ENCODE measurements around the gene GORASP1.

Gene GORASP1

DNA sequence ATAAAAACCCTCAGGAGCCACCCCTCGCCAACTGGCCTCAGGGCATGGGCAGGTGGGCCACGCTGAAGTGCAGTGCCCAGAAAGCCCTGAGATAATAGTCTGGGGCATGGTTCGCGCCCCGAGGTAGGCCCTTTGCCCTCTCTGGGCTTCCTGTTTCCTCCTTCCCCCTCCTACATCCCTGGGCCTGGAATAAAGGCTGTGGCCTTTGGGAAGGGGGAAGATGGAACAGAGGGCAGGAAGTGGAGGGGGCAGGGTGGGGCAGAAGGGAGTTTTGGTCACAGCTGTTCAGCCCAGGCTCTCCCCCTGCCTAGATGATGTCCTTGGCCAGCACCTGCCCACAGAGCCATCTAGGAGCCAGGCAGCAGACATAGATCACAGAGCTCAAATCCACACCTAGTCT, 34.6 kb upstream of the GORASP1 start:
- H3K4me1 ChIP-seq: peaks cover 25% of the 10 kb centered on the region
- H3K36me3 ChIP-seq: peaks cover 14% of the 10 kb centered on the region
- H3K9me3 ChIP-seq: no peaks in the 10 kb centered on the region
- H3K4me3 ChIP-seq (ENCODE audit: low read depth, low read length): no peak overlapping the region
- no peak for DNase-seq
- TF ChIP-seq CTCF (IDR thresholded peaks at IDR 0.05; ENCODE audit: low read depth, low read length): no peak
- H3K27me3 ChIP-seq: no peaks in the 10 kb centered on the region

- H3K36me3 ChIP-seq: peaks cover 14% of the 10 kb centered on the region
Measured at GRCh38 chr3:39141171-39141995, 34.0 kb upstream of the GORASP1 start.

DNA sequence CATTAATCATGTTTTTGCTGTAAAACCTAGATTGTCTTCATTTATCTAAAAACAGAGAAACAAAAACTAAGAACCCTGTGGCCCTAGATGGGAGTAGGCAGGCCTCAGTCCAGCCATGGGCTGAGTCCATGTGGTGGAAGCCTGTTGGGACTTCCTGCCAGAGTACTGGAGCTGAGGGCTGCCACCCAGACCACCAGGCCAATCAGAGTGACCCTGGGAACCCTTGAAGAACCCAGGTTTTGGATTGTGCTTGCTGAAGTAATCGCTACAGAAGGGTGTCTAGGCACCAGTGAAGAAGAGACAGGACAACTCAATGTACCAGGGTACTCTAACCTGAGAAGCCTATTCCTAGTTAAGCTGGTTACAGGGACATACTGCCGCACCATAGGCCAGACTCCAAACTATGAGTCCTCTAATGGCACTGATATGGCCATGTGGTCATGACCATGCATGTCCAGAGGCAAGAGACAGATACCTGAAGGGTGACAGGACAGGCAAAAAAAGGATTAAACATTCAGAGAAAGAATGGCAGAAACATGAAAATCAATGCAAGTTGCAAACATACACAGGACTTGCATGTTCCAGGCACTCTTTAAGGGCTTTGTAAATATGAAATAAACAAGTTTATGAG, 33.0 kb upstream of the GORASP1 start:
- TF ChIP-seq CTCF (IDR thresholded peaks at IDR 0.05; ENCODE audit: low read depth, low read length): no peak
- Histone ChIP-seq H3K4me1 (peaks cover 16% of the 10 kb centered on the region), H3K27me3 (no peaks in the 10 kb centered on the region), H3K36me3 (peaks cover 14% of the 10 kb centered on the region), H3K4me3 (ENCODE audit: low read depth, low read length) (no peak overlapping the region), H3K9me3 (no peaks in the 10 kb centered on the region)
- DNase-seq: no peak

More at GRCh38 chr3:39141171-39141995, 34.0 kb upstream of the GORASP1 start:
- no peak for TF ChIP-seq CTCF (IDR thresholded peaks at IDR 0.05; ENCODE audit: low read depth, low read length)
- Histone ChIP-seq H3K4me3 (ENCODE audit: low read depth, low read length) (no peak overlapping the region), H3K9me3 (no peaks in the 10 kb centered on the region), H3K27me3 (no peaks in the 10 kb centered on the region), H3K4me1 (peaks cover 20% of the 10 kb centered on the region)
- no peak for DNase-seq

GRCh38 chr3:39139442-39139841, 32.0 kb upstream of the GORASP1 start:
- DNase-seq: no peak
- H3K36me3 ChIP-seq: peaks cover 14% of the 10 kb centered on the region
- H3K4me3 ChIP-seq (ENCODE audit: low read depth, low read length): no peak overlapping the region
- H3K27me3 ChIP-seq: no peaks in the 10 kb centered on the region
- no peaks in the 10 kb centered on the region for H3K9me3 ChIP-seq
- TF ChIP-seq CTCF (IDR thresholded peaks at IDR 0.05; ENCODE audit: low read depth, low read length): no peak
- peaks cover 11% of the 10 kb centered on the region for H3K4me1 ChIP-seq

DNA sequence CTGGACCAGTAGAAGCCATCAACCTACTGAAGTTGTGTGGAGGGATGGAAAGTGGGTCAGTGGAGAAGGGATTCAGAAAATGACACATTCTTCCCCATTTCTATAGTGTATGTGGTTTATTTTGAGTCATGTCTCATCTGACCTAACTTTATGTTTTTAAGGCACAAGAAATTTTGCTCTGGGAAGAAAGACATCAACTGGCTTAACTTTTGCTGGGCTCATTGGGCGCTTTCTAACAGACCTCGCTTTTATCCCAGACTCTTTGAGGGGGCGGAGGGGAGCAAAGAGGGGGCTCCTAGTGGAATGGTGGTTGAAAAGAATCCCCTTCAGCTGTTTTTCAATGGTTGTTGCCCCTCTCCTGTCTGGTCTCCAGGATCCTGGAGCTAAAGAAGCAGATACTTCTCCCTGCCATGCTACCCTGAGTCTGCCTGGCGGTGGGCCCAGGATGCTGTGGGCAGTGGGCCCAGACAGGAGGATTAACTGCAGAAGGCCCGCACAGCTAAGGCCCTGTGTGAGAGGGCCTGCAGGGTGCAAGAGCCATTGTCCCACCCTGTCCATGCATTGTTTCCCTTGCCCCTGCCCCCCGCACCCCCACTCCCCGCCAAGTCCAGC, 31.5 kb upstream of the GORASP1 start:
- no peaks in the 10 kb centered on the region for H3K27me3 ChIP-seq
- no peak for DNase-seq
- peaks cover 7% of the 10 kb centered on the region; the same call in 1 of the 2 replicates for H3K4me1 ChIP-seq
- no peak for TF ChIP-seq CTCF (IDR thresholded peaks at IDR 0.05; ENCODE audit: low read depth, low read length)
- no peak overlapping the region for H3K4me3 ChIP-seq (ENCODE audit: low read depth, low read length)
- peaks cover 13% of the 10 kb centered on the region for H3K36me3 ChIP-seq
- no peaks in the 10 kb centered on the region for H3K9me3 ChIP-seq

All from BE2C (cell line).